HCT116 (cell line): Measurements from ENCODE around the gene BZW2.

Experiments
- EZH2phosphoT487 ChIP-seq: fragments of 200-600 bp; IDR thresholded peaks from 2 replicates; pipeline ENCODE4 v1.6.1; 2018; ENCODE audit warnings: antibody characterized with exemption, borderline replicate concordance
- POLR2A ChIP-seq: IDR thresholded peaks from 2 replicates; pipeline ENCODE4 v1.7.0; 2011; ENCODE audit warnings: borderline replicate concordance; ENCODE audit not compliant: insufficient read depth, insufficient read length; ENCODE audit errors: extremely low read depth
- POLR2AphosphoS5 ChIP-seq: IDR thresholded peaks from 2 replicates; pipeline ENCODE4 v1.6.1; 2011; ENCODE audit warnings: mild to moderate bottlenecking, low read depth, low read length, moderate library complexity

DNA sequence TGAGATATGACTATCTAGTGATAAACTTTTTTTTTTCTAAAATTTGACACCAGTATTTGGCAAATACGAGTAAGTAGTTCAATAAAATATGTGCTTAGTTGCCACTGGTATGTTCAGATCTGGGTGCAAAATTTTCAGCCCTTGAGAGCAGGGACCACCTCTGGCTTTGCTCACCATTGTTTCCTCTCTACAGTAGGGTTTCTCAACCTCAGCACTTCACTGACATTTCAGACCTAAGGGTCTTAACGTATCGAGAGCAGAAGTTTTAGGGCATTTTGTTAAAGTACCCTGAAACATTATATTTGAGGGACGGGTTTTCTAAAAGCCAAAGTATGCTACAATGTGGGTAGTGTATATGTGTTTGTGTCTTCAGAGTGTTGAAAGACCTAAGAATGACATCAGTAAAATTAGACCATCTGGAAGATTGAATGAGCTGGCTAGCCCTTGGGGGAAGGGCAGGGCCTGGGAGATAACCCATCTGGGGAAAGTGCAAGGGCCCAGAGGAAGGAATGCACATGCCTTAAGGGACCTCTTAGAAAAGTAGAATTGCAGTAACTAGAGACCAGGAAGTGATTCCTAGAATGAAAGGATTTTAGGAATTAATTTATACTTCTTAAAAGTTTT lies 11.8 kb downstream of the BZW2 start:
- TF ChIP-seq POLR2A: no peak
- no peak for TF ChIP-seq POLR2AphosphoS5
- TF ChIP-seq EZH2phosphoT487: no peak
